Measurements from ENCODE around the gene CAPN5.

Gene CAPN5

DNA sequence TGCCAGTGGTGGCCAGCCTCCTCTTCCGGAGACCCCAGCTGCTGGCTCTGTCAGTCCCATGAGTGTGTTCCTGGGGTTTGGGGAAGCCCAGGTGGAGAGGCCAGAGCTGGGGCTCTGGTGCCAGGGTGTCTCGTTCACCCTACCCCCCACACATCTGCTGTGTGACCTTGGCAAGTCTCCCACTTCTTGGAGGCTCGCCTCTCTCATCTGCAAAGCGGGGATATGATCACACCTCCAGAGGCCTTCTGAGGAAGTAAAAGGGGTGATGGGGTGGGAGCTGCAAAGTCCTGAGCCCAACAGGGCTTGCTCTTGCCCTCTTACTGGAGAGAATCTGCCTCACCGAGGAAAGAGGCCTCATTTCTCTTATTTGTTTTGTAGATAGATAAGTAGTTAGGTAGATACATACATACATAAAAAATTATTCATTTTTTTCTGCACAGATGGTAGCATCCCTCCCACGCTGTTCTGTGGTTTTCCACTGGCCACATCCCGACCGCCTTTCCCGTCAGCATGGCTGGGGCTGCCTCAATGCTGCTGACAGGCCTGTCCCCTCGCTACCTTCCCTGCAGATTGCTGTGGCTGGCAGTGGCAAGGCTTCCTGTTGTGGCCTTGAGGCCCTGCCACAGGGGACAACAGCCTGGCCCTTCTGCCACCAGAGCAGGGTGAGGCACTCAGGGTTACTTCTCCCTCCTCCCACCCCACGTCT, 85.2 kb downstream of the CAPN5 start:
- DNase-seq (ENCODE audit: low read depth): peak; percentile 22

GRCh38 chr11:77152846-77153245, 86.1 kb downstream of the CAPN5 start:
- DNase-seq (ENCODE audit: low read depth): no peak

DNA sequence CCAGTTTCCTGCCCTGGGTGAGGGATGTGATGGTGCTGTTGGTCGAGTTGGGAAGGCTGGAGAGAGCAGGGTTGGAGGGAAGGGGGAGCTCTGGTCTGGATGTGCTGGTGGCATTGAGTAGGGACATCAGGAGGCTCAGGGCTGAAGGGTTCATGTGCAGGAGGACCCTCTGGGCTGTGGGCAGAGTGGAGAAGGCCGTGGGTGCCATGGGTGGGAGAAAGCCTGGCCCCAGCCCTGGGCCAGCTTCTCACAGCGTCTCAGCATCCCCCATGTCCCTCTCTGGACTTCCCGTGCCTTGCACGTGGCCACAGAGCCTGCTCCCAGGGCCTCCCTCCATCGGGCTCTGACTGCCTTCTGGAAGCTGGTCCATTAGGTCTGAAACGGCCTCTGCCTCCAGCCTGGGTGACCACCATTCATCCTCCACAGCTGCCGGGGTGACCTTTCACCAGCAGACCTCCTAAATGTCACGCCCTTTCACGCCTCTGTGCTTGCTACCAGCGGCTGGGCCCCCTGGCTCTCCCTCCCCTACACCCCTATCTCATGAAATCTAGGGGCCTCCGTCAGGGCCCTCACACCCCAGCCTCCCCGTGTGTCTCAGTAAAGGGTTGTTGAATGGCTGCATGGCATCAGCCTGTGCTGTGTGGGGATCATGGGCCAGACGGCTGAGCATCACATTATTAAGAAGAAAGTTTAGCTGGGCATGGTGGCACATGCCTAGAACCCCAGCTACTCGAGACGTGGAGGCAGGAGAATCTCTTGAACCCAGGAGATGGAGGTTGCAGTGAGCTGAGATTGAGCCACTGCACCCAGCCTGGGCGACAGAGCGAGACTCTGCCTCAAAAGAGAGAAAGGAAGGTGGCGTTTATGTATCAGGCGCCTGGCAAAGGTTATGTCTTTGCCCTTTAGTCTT, 86.8 kb downstream of the CAPN5 start:
- DNase-seq (ENCODE audit: low read depth): no peak

- no peak for DNase-seq (ENCODE audit: low read depth)
Observed at GRCh38 chr11:77154381-77155081, 87.8 kb downstream of the CAPN5 start.

DNA sequence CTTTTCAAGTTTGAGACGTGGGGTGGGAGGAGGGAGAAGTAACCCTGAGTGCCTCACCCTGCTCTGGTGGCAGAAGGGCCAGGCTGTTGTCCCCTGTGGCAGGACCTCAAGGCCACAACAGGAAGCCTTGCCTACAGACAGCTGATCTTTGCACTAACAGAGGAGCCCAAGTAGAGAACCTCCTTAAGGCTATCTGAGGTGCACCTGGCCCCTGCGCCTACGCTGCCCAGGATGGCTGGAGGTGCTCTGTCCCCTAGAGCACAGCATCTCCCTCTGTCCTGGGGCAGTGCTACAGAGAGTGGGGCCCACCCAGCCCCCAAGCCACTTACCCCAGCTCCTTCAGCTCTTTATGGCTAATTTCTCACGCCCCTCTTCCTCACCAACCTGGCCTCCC, 88.3 kb downstream of the CAPN5 start:
- no peak for DNase-seq (ENCODE audit: low read depth)

- DNase-seq (ENCODE audit: low read depth): no peak
Observed at GRCh38 chr11:77155556-77156130, 88.9 kb downstream of the CAPN5 start.

- DNase-seq (ENCODE audit: low read depth): no peak
Observed at GRCh38 chr11:77156396-77157195, 89.8 kb downstream of the CAPN5 start.

- DNase-seq (ENCODE audit: low read depth): no peak
Observed at GRCh38 chr11:77158041-77158695, 91.4 kb downstream of the CAPN5 start.

- DNase-seq (ENCODE audit: low read depth): no peak
Observed at GRCh38 chr11:77159219-77159936, 92.6 kb downstream of the CAPN5 start.

DNA sequence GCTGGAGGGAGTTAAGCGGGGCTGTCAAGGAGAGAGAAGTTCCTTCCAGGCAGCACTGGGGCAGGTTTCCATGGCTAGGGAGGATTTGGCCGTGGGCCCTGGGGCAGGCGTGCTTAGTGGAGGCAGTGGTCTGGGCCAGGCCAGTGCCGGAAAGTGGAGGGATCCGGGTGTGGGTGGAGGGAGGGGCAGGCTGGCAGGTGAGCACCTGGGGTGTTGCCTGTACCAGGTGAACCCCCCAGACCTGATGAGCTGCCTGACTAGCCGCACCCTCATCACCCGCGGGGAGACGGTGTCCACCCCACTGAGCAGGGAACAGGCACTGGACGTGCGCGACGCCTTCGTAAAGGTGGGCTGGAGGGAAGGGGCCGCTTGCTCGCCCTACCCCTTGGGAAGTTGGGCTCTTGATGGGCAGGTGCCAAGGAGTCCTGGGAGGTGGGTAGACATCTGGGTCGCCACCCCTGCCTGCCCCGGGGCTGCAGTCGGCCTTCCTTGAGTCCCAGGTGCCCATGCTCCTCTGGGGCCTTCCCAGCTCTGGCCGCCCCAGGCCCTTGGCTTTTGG, 93.2 kb downstream of the CAPN5 start:
- no peak for DNase-seq (ENCODE audit: low read depth)

DNA sequence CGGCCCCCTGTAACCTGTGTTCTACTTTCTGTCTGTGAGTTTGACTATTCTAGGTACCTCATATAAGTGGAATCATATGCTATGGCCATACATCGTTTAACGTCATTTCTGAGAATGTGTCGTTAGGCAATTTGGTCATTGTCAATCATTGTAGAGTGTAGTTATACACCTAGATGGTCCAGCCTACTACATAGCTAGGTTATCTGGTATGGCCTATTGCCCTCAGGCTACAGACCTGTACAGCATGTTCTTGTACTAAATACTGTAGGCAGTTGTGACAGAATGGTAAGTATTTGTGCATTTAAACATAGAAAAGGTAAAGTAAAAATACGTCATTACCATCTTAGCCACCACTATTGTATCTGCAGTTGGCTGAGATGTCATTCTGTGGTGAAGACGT, 96.5 kb downstream of the CAPN5 start:
- DNase-seq (ENCODE audit: low read depth): no peak

DNA sequence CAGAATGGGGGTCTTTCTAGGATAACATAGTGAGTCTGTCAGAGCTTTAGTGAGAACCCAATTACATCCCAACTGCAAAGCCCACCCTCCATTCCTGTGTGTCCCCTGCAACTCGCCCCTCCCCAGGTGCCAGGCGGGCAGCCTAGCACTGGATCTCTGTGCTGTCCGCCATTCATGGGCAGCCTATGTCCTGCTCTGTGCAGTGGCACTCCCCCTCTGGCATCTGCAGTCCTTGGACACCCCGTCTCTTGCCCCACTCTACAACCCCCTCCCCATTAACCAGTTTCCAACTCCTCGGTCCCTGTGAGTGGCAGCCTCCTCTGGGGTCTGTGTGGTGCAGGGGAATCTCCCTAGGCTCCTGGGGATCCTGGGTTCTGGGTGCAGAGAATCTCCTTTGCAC, 98.3 kb downstream of the CAPN5 start:
- no peak for DNase-seq (ENCODE audit: low read depth)

- no peak for DNase-seq (ENCODE audit: low read depth)
Observed at GRCh38 chr11:77166021-77166420, 99.2 kb downstream of the CAPN5 start.

DNA sequence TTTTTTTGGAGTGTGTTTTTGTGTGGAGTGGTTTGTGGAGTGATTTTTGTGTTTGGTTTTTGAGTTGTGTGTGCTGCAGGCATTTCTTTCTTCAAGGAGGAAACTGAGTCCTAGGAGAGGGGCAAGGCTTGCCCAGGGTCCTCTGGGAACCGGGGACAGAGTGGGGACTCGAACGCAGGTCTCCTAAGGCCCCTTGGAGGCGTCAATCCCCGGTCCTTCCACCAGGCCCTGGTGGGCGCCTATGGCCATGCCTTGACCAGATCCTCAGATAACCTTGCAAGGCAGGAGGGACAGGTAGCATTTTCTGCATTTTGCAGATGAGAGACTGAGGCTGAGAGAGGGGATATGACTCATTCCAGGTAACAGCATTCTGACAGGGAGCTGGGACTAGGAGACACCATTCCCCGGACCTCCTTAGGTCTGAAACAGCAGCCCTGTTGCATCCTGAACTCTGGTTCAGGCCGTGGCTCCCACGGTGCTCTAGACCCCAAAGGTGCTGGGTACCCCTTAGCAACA, 100.4 kb downstream of the CAPN5 start:
- no peak for DNase-seq (ENCODE audit: low read depth)

DNA sequence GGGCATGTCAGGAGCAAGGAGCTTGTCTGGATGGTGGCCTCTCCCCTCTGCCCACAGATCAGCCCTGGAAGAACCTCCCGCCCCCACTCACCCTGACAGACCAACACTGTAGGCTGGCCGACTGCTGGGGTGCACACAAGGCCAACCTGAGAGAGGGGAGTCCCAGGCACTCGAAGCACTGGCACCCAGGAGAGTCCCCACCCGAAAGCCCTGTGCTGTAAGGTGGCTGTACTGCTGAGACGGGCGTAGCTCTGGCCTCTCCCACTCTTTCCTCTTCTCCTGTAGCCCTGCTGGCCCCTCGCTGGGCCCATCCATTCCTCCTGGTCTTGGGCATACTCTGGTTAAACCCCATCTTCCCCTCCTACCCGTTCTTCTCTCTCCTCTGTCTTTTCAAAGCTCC, 101.0 kb downstream of the CAPN5 start:
- no peak for DNase-seq (ENCODE audit: low read depth)

GRCh38 chr11:77170107-77170506, 103.3 kb downstream of the CAPN5 start:
- no peak for DNase-seq (ENCODE audit: low read depth)

GRCh38 chr11:77171254-77171653, 104.5 kb downstream of the CAPN5 start:
- DNase-seq (ENCODE audit: low read depth): no peak

- no peak for DNase-seq (ENCODE audit: low read depth)
Observed at GRCh38 chr11:77171885-77172665, 105.3 kb downstream of the CAPN5 start.

DNA sequence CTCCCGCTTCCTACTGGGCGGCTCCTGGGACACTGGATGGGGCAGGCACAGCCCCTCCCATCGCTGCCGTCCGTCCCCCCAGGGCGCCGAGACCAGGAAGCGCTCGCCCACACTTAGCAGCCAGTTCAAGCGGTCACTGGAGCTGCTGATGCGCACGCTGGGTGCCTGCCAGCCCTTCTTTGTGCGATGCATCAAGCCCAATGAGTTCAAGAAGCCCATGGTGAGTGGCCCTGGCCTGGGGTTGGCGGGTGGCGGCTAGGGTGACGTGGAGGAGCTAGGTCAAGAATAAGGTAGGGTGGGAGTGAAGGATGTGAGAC, 105.9 kb downstream of the CAPN5 start:
- no peak for DNase-seq (ENCODE audit: low read depth)
